ENCODE measurements around the gene ICA1. TPM values are rescaled to one million over a fixed set of nuclear protein-coding genes. Genes with fewer than 3 reads are reported as not detected.

The ICA1 gene
- total and polyA plus RNA-seq, 2 of the 13 experiments (the other 11 are each of a cell fraction or from before 2014, with no cell fraction given): 0.29 TPM; not detected in 1

DNA sequence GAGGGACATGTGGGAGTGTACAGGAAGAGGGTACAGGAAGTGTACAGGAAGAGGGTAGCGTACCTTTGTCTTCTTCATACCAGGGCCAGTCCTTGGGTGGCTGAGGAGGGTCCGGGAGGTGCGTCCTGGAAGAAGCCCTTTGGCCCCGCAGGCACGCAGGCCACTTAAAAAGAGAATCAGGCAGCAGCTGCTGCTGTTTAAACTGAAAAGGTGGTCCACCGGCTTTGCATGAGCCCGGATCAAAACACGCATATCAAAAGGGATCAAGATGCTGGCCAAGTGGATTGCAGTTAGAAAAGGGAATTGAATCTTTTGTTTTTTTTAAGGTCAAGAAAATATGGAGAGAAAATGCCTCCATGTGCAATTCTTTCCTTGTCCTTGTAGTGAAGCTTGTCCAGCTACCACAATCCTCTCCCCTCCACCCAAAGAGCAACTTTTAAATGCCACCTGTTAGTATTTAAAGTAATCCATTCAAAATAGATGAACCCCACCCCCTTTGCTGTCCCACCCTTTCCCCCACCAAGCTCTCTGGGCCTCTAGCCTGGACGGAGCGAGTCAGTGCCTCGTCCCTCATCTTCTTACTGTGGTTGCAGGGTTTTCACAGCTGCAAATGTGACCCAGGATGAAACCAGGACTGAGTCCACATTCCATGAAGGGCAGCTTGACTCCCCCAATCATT lies 150.5 kb downstream of the ICA1 start:
- no peak overlapping the region for H3K9ac ChIP-seq (ENCODE audit: insufficient read depth, low read depth, low read length)
- no peak overlapping the region for H3K27ac ChIP-seq (ENCODE audit: extremely low read length, insufficient read depth, low read length)
- ChIA-PET CTCF (ENCODE audit: low intra/inter-chr PET ratio, low total read pairs) (no interaction called here), POLR2A (no interaction called here)
- H3K4me2 ChIP-seq (ENCODE audit: low read depth, low read length): no peak overlapping the region
- no peaks in the 10 kb centered on the region for H3K36me3 ChIP-seq (replicated peaks in 1 of 2; ENCODE audit: control insufficient read depth in 1 of 2, insufficient read depth in 2 of 2, low read length in 2 of 2)
- no peak overlapping the region for H3K4me3 ChIP-seq (replicated peaks in 1 of 3; ENCODE audit: insufficient read depth in 1 of 3, low read depth in 2 of 3, low read length in 3 of 3)
- TF ChIP-seq PLRG1 (conservative IDR thresholded peaks at IDR 0.05) (no peak), ZFP36L2 (CRISPR knock-in tag; IDR thresholded peaks at IDR 0.05) (no peak), MIER3 (CRISPR knock-in tag; IDR thresholded peaks at IDR 0.05; ENCODE audit: borderline replicate concordance) (no peak), ZNF619 (CRISPR knock-in tag; IDR thresholded peaks at IDR 0.05) (no peak)
- in situ Hi-C loops (cut with HindIII; ENCODE audit: extremely low pct_ligation_motif_present, low pct_unique_long_range_greater_than_20kb) (no loop called here), intact Hi-C loops (cut with micrococcal nuclease; ENCODE audit: unreplicated experiment) (no loop called here)
- no peak for FAIRE-seq
- DNase-seq (ENCODE audit: low spot score): no peak
- no peaks in the 10 kb centered on the region for H4K20me1 ChIP-seq (ENCODE audit: insufficient read depth, low read length)
- peaks cover 0 to 3% of the 10 kb centered on the region in 2 experiments; a peak in 1 of 5 replicates for H3K27me3 ChIP-seq (ENCODE audit: control insufficient read depth in 1 of 2, insufficient read depth in 2 of 2, low read length in 2 of 2)
- no peaks in the 10 kb centered on the region for H3K9me3 ChIP-seq (ENCODE audit: low read length)
- no peak for ATAC-seq
- no peaks in the 10 kb centered on the region for H3K4me1 ChIP-seq (ENCODE audit: insufficient read depth, low read length)
- no peak overlapping the region for H2AFZ ChIP-seq (ENCODE audit: low read length)
- no peaks in the 10 kb centered on the region for H3K79me2 ChIP-seq (ENCODE audit: insufficient read depth, low read length)
- no TSS peak for BruUV-seq (replicated peaks)
- WGBS (ENCODE audit: low lambda C conversion rate): 61% methylated on average over 11 of the region's 11 CpGs

- no peak for FAIRE-seq
- DNase-seq (ENCODE audit: low spot score): no peak
- Histone ChIP-seq H3K4me2 (ENCODE audit: low read depth, low read length) (no peak overlapping the region), H3K27ac (ENCODE audit: extremely low read length, insufficient read depth, low read length) (no peak overlapping the region), H3K4me1 (ENCODE audit: insufficient read depth, low read length) (no peaks in the 10 kb centered on the region), H4K20me1 (ENCODE audit: insufficient read depth, low read length) (no peaks in the 10 kb centered on the region), H2AFZ (ENCODE audit: low read length) (no peak overlapping the region), H3K79me2 (ENCODE audit: insufficient read depth, low read length) (no peaks in the 10 kb centered on the region), H3K36me3 (replicated peaks in 1 of 2; ENCODE audit: control insufficient read depth in 1 of 2, insufficient read depth in 2 of 2, low read length in 2 of 2) (no peaks in the 10 kb centered on the region), H3K27me3 (ENCODE audit: control insufficient read depth in 1 of 2, insufficient read depth in 2 of 2, low read length in 2 of 2) (peaks cover 0 to 2% of the 10 kb centered on the region in 2 experiments; a peak in 1 of 5 replicates), H3K4me3 (replicated peaks in 1 of 3; ENCODE audit: insufficient read depth in 1 of 3, low read depth in 2 of 3, low read length in 3 of 3) (no peak overlapping the region), H3K9me3 (ENCODE audit: low read length) (no peaks in the 10 kb centered on the region), H3K9ac (ENCODE audit: insufficient read depth, low read depth, low read length) (no peak overlapping the region)
- CTCF ChIA-PET (ENCODE audit: low intra/inter-chr PET ratio, low total read pairs): no interaction called here
- in situ Hi-C loops (cut with HindIII; ENCODE audit: extremely low pct_ligation_motif_present, low pct_unique_long_range_greater_than_20kb): no loop called here
- POLR2A ChIA-PET: no interaction called here
- intact Hi-C loops (cut with micrococcal nuclease; ENCODE audit: unreplicated experiment): no loop called here
- TF ChIP-seq ARNT2 (CRISPR knock-in tag; IDR thresholded peaks at IDR 0.05; ENCODE audit: low read depth): no peak
- TF ChIP-seq MED8 (CRISPR knock-in tag; IDR thresholded peaks at IDR 0.05; ENCODE audit: insufficient replicate concordance): no peak
- no peak for TF ChIP-seq YEATS4 (CRISPR knock-in tag; IDR thresholded peaks at IDR 0.05; ENCODE audit: borderline replicate concordance)
- TF ChIP-seq ZNF891 (CRISPR knock-in tag; IDR thresholded peaks at IDR 0.05): no peak
- no peak for TF ChIP-seq BRD4 (CRISPR knock-in tag; IDR thresholded peaks at IDR 0.05)
- TF ChIP-seq PAX8 (CRISPR knock-in tag; IDR thresholded peaks at IDR 0.05; ENCODE audit: borderline replicate concordance): no peak
- TF ChIP-seq TRIM24 (CRISPR knock-in tag; IDR thresholded peaks at IDR 0.05): no peak
- TF ChIP-seq CBX1 (IDR thresholded peaks at IDR 0.05; ENCODE audit: low read depth): no peak
- TF ChIP-seq ZNF512B (CRISPR knock-in tag; IDR thresholded peaks at IDR 0.05; ENCODE audit: borderline replicate concordance): no peak
- TF ChIP-seq, protein P1, sequence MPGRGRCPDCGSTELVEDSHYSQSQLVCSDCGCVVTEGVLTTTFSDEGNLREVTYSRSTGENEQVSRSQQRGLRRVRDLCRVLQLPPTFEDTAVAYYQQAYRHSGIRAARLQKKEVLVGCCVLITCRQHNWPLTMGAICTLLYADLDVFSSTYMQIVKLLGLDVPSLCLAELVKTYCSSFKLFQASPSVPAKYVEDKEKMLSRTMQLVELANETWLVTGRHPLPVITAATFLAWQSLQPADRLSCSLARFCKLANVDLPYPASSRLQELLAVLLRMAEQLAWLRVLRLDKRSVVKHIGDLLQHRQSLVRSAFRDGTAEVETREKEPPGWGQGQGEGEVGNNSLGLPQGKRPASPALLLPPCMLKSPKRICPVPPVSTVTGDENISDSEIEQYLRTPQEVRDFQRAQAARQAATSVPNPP (CRISPR knock-in tag; IDR thresholded peaks at IDR 0.05): no peak
- TF ChIP-seq ISL2 (CRISPR knock-in tag; IDR thresholded peaks at IDR 0.05): no peak
- no peak for ATAC-seq
- no TSS peak for BruUV-seq (replicated peaks)
- 12% methylated on average over 3 of the region's 4 CpGs for WGBS (ENCODE audit: low lambda C conversion rate)
Measured at GRCh38 chr7:8109196-8110022, 152.6 kb downstream of the ICA1 start.
